T-helper 2 cell treated with Interferon-gamma antibody and Interleukin-4, amounts not matched to agents 100 ng/mL and 5 ng/mL, for 36 hours (primary cell): ENCODE data around the gene ZMAT2. TPM values are rescaled to one million over a fixed set of nuclear protein-coding genes. Genes with fewer than 3 reads are reported as not detected.
"Not testable (repeated sequence)": the region's sequence is repeated elsewhere in the genome, so short reads cannot be mapped to it uniquely, and the experiment has no call there.

ENCODE experiments used
- intact Hi-C: fragments of 100-400 bp; cut with micrococcal nuclease; formaldehyde crosslinking; loops from one replicate; pipeline ENCODE4 v1.15.1; 2023
- total RNA-seq: library from RNA; stranded (reverse); gene quantifications from 2 replicates; pipeline ENCODE4 v1.2.3, GENCODE V29; 2022

Gene ZMAT2
- total RNA-seq, 1 donor from 2014 or later = 57.6 TPM

GRCh38 chr5:140707812-140708211 lies 7.6 kb downstream of the ZMAT2 start:
- intact Hi-C loops = no loop called here

GRCh38 chr5:140708787-140709186 lies 8.5 kb downstream of the ZMAT2 start:
- intact Hi-C loops = not testable (repeated sequence)

GRCh38 chr5:140710899-140711552 lies 10.8 kb downstream of the ZMAT2 start:
- intact Hi-C loops = loop anchor here (1.0 to 5.0 kb wide), 13 partner anchors 9 to 896 kb away; partner anchors contain the start of genes ANKHD1, APBB3, CYSTM1 and EIF4EBP3

GRCh38 chr5:140711794-140712193 lies 11.5 kb downstream of the ZMAT2 start:
- intact Hi-C loops = loop anchor here (1.0 to 5.0 kb wide), 13 partner anchors 9 to 896 kb away; partner anchors contain the start of genes ANKHD1, APBB3, CYSTM1 and EIF4EBP3

DNA sequence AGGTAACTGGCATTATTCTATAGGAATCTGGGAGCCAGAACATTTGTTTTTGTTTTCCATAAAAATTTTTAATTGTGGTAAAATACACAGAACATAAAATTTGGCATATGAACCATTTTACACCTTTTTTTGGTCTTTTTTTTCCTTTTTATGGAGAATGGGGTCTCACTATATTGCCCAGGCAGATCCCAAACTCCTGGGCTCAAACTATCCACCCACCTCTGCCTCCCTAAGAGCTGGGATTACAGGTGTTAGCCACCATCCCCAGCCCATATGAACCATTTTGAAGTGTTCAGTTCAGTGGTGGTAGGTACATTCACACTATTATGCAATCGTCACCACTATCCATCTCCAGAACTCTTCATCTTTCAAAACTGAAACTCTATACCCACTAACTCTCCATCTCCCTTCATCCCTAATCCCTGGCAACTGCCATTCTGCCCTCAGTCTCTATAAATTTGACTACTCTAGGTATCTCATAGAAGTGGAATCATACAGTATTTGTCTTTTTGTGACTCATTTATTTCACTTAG lies 13.4 kb downstream of the ZMAT2 start:
- intact Hi-C loops = loop anchor here (5.0 kb wide), 4 partner anchors 166 to 894 kb away; partner anchors contain the start of genes CYSTM1 and EIF4EBP3

GRCh38 chr5:140716238-140716637 lies 16.0 kb downstream of the ZMAT2 start:
- intact Hi-C loops = not testable (repeated sequence)

DNA sequence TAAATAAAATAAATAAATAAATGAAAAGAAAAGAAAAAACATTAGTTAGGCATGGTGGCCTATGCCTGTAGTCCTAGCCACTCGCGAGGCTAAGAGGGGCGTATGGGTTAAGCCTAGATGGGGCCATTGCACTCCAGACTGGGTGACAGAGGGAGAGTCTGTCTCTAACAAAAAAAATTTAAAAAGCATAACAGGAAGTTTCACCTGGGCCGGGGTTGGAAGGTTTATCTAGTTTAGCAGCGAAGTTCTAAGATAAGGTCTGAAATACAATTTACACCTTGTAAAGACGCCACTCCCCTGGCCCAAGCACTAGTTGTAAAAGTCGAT lies 18.0 kb downstream of the ZMAT2 start:
- intact Hi-C loops = no loop called here

GRCh38 chr5:140720738-140721137 lies 20.5 kb downstream of the ZMAT2 start:
- intact Hi-C loops = loop anchor here (1.0 to 5.0 kb wide), 3 partner anchors 9 to 478 kb away; no protein-coding TSS in a partner anchor

DNA sequence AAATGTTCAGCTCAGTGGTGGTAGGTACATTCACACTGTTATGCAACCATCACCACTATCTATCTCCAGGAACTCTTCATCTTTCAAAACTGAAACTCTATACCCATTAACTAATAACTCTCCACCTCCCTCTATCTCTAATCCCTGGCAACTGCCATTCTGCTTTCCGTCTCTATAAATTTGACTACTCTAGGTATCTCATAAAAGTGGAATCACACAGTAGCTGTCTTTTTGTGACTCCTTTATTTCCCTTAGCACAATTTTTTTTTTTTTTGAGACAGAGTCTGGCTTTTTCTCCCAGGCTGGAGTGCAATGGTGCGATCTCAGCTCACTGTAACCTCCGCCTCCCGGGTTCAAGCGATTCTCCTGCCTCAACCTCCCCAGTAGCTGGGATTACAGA lies 21.1 kb downstream of the ZMAT2 start:
- intact Hi-C loops = loop anchor here (5.0 kb wide), 1 partner anchor 479 kb away; no protein-coding TSS in a partner anchor

DNA sequence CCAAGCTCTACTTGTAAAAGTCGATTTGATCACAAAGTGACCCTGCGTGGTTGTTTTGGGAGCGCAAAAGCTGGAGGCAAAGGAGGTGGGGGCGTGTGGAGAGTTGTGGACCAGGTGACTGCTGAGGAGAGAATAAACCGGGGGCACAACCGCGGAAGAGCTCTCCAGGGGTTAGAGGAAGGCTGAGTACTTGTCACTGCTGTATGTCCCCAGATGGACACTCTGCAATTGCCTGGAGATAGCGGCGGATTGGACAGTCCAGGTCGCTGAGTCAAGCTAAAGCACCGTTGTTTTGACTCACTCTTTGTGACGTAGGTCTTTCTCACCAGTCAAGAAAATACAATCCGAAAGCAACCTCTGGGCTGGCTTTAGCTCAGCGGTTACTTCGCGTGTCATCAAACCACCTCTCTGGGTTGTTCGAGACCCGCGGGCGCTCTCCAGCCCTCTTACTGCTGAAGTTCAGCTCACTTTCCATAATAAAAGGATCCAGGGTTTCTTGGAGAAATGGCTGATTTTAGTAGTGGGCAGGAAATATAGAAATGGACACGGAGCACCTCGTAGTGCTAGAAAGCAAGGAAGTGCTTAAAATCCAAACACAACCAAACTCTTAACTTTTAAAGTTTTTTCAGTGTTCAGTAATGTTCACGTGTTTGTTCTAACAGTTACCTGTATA lies 25.7 kb downstream of the ZMAT2 start:
- intact Hi-C loops = loop anchor here (1.0 kb wide), 1 partner anchor 15 kb away; no protein-coding TSS in a partner anchor

- intact Hi-C loops = no loop called here
Observed at GRCh38 chr5:140733098-140733497, 32.9 kb downstream of the ZMAT2 start.

- intact Hi-C loops = no loop called here
Observed at GRCh38 chr5:140734354-140734753, 34.1 kb downstream of the ZMAT2 start.

GRCh38 chr5:140737486-140737885 lies 37.2 kb downstream of the ZMAT2 start:
- intact Hi-C loops = no loop called here

DNA sequence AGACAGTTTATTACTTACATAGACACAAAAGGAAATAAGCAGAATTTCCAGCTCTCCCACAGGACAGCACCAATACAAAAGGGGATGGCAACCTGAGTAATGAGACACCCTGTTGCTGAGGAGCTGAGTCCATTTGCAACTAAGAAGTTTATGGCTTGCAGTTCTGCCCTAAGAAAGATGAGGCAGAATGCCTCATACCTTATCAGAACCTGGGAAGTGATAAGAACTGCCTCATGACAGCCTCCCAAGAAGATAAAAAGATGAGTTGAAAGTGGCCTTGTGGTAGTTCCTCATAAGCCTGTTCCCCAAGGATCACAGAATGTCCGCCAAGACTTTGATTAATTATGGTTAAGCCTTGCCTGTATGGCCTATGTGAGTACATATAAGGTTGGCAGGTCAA lies 41.7 kb downstream of the ZMAT2 start:
- intact Hi-C loops = no loop called here

DNA sequence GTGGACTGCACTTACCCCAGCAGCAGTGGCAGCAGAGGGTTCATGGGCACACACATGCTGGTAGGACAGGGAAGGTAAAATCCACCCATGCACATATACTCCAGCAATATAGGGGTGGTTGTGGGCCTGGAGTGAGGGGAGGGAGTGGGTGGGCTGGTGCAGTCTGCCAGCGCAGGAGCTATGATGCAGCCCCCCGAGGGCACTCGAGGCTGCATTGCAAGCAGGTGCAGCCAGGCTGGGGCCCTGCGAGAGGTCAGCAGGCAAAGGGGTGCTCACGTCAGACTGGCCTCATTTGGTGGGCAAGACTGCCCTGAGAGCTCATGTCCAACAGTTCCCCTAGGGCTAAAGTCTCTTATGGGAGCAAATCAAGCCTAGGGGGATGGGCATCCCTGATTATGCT lies 53.3 kb downstream of the ZMAT2 start:
- intact Hi-C loops = no loop called here

Other genes with a start within 250 kb of the ZMAT2 start
- 6.0 and 6.7 TPM in 2 replicates for gene EIF4EBP3, start 152.8 kb upstream of the ZMAT2 start, total RNA-seq
- gene SRA1, start 143.0 kb upstream of the ZMAT2 start, total RNA-seq = 39.3 and 41.2 TPM in 2 replicates
- 22.4 and 24.5 TPM in 2 replicates for gene APBB3, start 135.8 kb upstream of the ZMAT2 start, total RNA-seq
- 86.4 and 93.4 TPM in 2 replicates for gene SLC35A4, start 135.6 kb upstream of the ZMAT2 start, total RNA-seq
- 0.27 and 0.32 TPM in 2 replicates for gene CD14, start 67.3 kb upstream of the ZMAT2 start, total RNA-seq
- gene TMCO6, start 61.0 kb upstream of the ZMAT2 start, total RNA-seq = 36.4 and 38.6 TPM in 2 replicates
- 68.5 and 73.4 TPM in 2 replicates for gene NDUFA2, start 52.8 kb upstream of the ZMAT2 start, total RNA-seq
- 111 and 115 TPM in 2 replicates for gene IK, start 52.6 kb upstream of the ZMAT2 start, total RNA-seq
- gene WDR55, start 35.5 kb upstream of the ZMAT2 start, total RNA-seq = 35.9 and 36.9 TPM in 2 replicates
- 2.8 and 3.2 TPM in 2 replicates for gene DND1, start 26.9 kb upstream of the ZMAT2 start, total RNA-seq
- gene HARS1, start 9.1 kb upstream of the ZMAT2 start, total RNA-seq = 83.4 and 84.8 TPM in 2 replicates
- gene HARS2, start 9.0 kb upstream of the ZMAT2 start, total RNA-seq = 31.1 and 33.8 TPM in 2 replicates
- gene PCDHA1, start 85.7 kb downstream of the ZMAT2 start, total RNA-seq = not detected in 2 replicates
- gene PCDHA2, start 94.4 kb downstream of the ZMAT2 start, total RNA-seq = not detected in 2 replicates
- gene PCDHA3, start 100.6 kb downstream of the ZMAT2 start, total RNA-seq = not detected in 2 replicates
- gene PCDHA4, start 106.6 kb downstream of the ZMAT2 start, total RNA-seq = not detected in 2 replicates
- gene PCDHA5, start 121.2 kb downstream of the ZMAT2 start, total RNA-seq = not detected in 2 replicates
- gene PCDHA6, start 127.5 kb downstream of the ZMAT2 start, total RNA-seq = not detected in 2 replicates
- not detected in 2 replicates for gene PCDHA7, start 133.8 kb downstream of the ZMAT2 start, total RNA-seq
- not detected in 2 replicates for gene PCDHA8, start 140.7 kb downstream of the ZMAT2 start, total RNA-seq
- gene PCDHA9, start 147.9 kb downstream of the ZMAT2 start, total RNA-seq = not detected in 2 replicates
- gene PCDHA10, start 155.4 kb downstream of the ZMAT2 start, total RNA-seq = not detected in 2 replicates
- not detected in 2 replicates for gene PCDHA11, start 168.5 kb downstream of the ZMAT2 start, total RNA-seq
- not detected in 2 replicates for gene PCDHA12, start 174.9 kb downstream of the ZMAT2 start, total RNA-seq
- not detected in 2 replicates for gene PCDHA13, start 181.7 kb downstream of the ZMAT2 start, total RNA-seq
- not detected in 2 replicates for gene PCDHAC1, start 225.9 kb downstream of the ZMAT2 start, total RNA-seq